ENCODE data around the gene PPDPF. TPM values are rescaled to one million over a fixed set of nuclear protein-coding genes. Genes with fewer than 3 reads are reported as not detected.

The PPDPF gene
- total RNA-seq, 1 donor from 2014 or later: 251 TPM

DNA sequence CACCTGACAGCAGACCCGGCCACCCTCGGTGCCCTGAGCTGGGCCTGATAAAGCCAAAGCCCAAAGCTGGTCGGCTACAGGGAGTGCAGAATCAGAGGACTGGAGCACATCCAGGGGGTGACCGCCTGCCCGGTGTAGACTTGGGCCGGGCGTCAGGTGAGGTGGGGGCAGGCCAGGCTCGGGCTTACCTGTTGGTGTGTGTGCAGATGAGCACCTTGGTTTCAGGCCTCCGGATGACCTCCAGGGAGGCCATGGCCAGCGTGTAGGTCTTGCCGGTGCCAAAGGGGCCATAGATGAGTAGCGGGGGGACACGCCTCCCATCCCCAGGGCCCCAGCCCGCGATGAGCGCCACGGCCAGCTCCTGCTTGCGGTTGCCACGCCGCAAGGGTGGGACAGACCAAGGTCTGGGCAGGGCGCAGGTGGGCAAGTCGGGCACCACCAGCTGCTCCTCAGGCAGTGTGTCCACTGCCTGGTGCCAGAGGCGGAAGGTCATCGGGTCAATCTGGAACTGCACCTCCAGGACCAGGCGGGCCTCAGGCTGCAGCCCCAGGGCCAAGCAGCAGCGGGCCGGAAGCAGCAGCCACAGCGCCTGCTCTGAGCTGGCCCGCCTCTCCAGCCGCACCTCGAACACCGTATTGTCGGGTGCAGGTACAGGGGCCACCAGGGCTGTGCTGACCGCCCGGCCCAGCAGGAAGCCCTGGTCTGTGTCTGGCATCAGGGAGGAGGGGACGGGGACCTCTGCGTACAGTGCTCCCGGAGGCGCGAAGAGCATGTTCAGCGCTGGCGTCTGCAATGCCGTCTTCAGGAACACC, 47.8 kb downstream of the PPDPF start:
- no peak overlapping the region for H3K4me2 ChIP-seq (ENCODE audit: low read length)
- Mint-ChIP-seq H3K4me1 (ENCODE audit: low read depth, unreplicated experiment) (no peaks in the 10 kb centered on the region), H3K27ac (ENCODE audit: unreplicated experiment) (no peak overlapping the region), H3K36me3 (ENCODE audit: low read depth, unreplicated experiment) (no peaks in the 10 kb centered on the region), H3K27me3 (ENCODE audit: low read depth, unreplicated experiment) (no peaks in the 10 kb centered on the region), H3K4me3 (ENCODE audit: unreplicated experiment) (no peak overlapping the region), H3K9me3 (ENCODE audit: unreplicated experiment) (no peaks in the 10 kb centered on the region)
- H3K27me3 ChIP-seq (ENCODE audit: insufficient read depth, low read length): no peaks in the 10 kb centered on the region
- peaks cover 20% of the 10 kb centered on the region for H4K20me1 ChIP-seq (ENCODE audit: insufficient read depth, low read length)
- no peaks in the 10 kb centered on the region for H3K36me3 ChIP-seq (ENCODE audit: insufficient read depth, low read length)
- peaks cover 4% of the 10 kb centered on the region for H3K4me1 ChIP-seq (ENCODE audit: insufficient read depth, low read length)
- H3K4me3 ChIP-seq (ENCODE audit: insufficient read depth, low read depth, low read length): no peak overlapping the region
- H3K79me2 ChIP-seq (ENCODE audit: insufficient read depth, low read length): peaks cover 4% of the 10 kb centered on the region
- no peaks in the 10 kb centered on the region for H3K9me3 ChIP-seq (ENCODE audit: insufficient read depth, low read depth, low read length)
- DNase-seq (ENCODE audit: low read depth) (no peak), FAIRE-seq (no peak)
- H3K27ac ChIP-seq (ENCODE audit: low read depth, low read length): no peak overlapping the region
- no peak overlapping the region for H3K9ac ChIP-seq (ENCODE audit: low read length)
- H2AFZ ChIP-seq (ENCODE audit: low read depth, low read length): no peak overlapping the region
- TF ChIP-seq, protein P1, sequence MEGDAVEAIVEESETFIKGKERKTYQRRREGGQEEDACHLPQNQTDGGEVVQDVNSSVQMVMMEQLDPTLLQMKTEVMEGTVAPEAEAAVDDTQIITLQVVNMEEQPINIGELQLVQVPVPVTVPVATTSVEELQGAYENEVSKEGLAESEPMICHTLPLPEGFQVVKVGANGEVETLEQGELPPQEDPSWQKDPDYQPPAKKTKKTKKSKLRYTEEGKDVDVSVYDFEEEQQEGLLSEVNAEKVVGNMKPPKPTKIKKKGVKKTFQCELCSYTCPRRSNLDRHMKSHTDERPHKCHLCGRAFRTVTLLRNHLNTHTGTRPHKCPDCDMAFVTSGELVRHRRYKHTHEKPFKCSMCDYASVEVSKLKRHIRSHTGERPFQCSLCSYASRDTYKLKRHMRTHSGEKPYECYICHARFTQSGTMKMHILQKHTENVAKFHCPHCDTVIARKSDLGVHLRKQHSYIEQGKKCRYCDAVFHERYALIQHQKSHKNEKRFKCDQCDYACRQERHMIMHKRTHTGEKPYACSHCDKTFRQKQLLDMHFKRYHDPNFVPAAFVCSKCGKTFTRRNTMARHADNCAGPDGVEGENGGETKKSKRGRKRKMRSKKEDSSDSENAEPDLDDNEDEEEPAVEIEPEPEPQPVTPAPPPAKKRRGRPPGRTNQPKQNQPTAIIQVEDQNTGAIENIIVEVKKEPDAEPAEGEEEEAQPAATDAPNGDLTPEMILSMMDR (IDR thresholded peaks at IDR 0.05; ENCODE audit: insufficient read depth, low read depth, low read length): no peak
- no peak for TF ChIP-seq EZH2 (IDR thresholded peaks at IDR 0.05; ENCODE audit: insufficient read depth, low read length)

DNA sequence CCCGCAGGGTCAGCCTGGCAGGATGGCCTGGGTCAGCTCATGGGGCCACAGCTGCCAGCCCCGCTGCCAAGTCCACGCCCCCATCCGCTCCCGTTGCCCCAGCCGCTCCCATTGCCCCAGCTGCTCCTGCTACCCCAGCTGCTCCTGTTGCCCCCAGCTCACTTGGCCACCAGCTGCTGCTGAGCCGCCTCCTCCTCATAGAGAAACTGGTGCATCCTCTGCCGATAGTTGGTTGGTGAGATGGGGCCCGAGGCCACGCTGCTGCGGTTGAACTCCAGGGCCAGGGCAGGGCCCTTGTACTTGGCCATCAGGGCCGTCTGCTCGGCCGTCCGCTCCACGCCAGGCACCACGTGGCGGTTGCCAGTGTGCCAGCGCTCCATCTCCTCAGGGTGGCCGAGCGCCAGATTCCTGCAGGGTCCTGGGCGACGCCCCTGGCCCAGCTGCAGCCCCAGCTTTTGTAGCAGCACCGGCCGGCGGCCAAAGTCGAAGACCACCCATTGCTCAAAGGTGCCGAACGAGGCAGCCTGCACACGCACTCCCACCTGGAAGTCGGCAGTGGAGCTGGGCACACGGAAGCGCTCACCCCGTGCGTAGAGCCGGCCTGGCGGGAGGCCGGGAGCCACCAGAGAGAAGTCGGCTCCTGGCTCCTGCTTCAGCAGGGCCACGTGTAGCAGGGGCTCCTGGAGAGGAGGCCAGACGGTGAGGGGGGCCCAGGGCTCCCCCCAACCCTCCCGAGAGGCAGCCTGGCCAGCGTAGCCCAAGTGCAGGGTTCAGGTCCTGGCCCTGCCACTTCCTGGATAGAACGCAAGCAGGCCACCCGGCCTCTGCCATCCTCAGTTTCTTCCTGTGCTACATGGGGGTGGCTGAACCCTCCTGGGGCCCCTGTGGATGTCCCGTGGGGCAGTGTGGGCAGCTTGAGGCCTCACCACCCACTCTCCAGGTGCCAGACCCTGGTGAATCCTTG, 48.7 kb downstream of the PPDPF start:
- Histone ChIP-seq H2AFZ (ENCODE audit: low read depth, low read length) (no peak overlapping the region), H3K9ac (ENCODE audit: low read length) (no peak overlapping the region), H3K9me3 (ENCODE audit: insufficient read depth, low read depth, low read length) (no peaks in the 10 kb centered on the region), H3K36me3 (ENCODE audit: insufficient read depth, low read length) (no peaks in the 10 kb centered on the region), H3K27ac (ENCODE audit: low read depth, low read length) (no peak overlapping the region), H3K4me1 (ENCODE audit: insufficient read depth, low read length) (peaks cover 8% of the 10 kb centered on the region), H4K20me1 (ENCODE audit: insufficient read depth, low read length) (peaks cover 23% of the 10 kb centered on the region), H3K79me2 (ENCODE audit: insufficient read depth, low read length) (peaks cover 7% of the 10 kb centered on the region), H3K27me3 (ENCODE audit: insufficient read depth, low read length) (no peaks in the 10 kb centered on the region), H3K4me2 (ENCODE audit: low read length) (no peak overlapping the region), H3K4me3 (ENCODE audit: insufficient read depth, low read depth, low read length) (no peak overlapping the region)
- H3K9me3 Mint-ChIP-seq (ENCODE audit: unreplicated experiment): no peaks in the 10 kb centered on the region
- no peak for FAIRE-seq
- H3K36me3 Mint-ChIP-seq (ENCODE audit: low read depth, unreplicated experiment): no peaks in the 10 kb centered on the region
- H3K27ac Mint-ChIP-seq (ENCODE audit: unreplicated experiment): no peak overlapping the region
- no peak for DNase-seq (ENCODE audit: low read depth)
- TF ChIP-seq, protein P1 (IDR thresholded peaks at IDR 0.05; ENCODE audit: insufficient read depth, low read depth, low read length): no peak
- TF ChIP-seq EZH2 (IDR thresholded peaks at IDR 0.05; ENCODE audit: insufficient read depth, low read length): no peak
- no peaks in the 10 kb centered on the region for H3K4me1 Mint-ChIP-seq (ENCODE audit: low read depth, unreplicated experiment)
- no peaks in the 10 kb centered on the region for H3K27me3 Mint-ChIP-seq (ENCODE audit: low read depth, unreplicated experiment)
- H3K4me3 Mint-ChIP-seq (ENCODE audit: unreplicated experiment): no peak overlapping the region

All from astrocyte (in vitro differentiated cells and primary cell).